ENCODE measurements around the gene RNF175.

Gene RNF175

GRCh38 chr4:153741541-153741940 is 18.3 kb downstream of the RNF175 start:
- no peak for DNase-seq

- DNase-seq, result no peak
Observed at GRCh38 chr4:153735906-153736461, 23.8 kb downstream of the RNF175 start.

- DNase-seq, result no peak
Observed at GRCh38 chr4:153733751-153734448, 25.9 kb downstream of the RNF175 start.

- no peak for DNase-seq
Observed at GRCh38 chr4:153731239-153731638, 28.6 kb downstream of the RNF175 start.

GRCh38 chr4:153729895-153730294 is 29.9 kb downstream of the RNF175 start:
- no peak for DNase-seq

- no peak for DNase-seq
Observed at GRCh38 chr4:153728660-153729059, 31.2 kb downstream of the RNF175 start.

GRCh38 chr4:153728151-153728550 is 31.7 kb downstream of the RNF175 start:
- DNase-seq, result no peak

- no peak for DNase-seq
Observed at GRCh38 chr4:153725831-153726154, 34.0 kb downstream of the RNF175 start.

- no peak for DNase-seq
Observed at GRCh38 chr4:153725136-153725830, 34.5 kb downstream of the RNF175 start.

GRCh38 chr4:153724606-153725005 is 35.2 kb downstream of the RNF175 start:
- no peak for DNase-seq

- no peak for DNase-seq
Observed at GRCh38 chr4:153722036-153722435, 37.8 kb downstream of the RNF175 start.

- DNase-seq, result no peak
Observed at GRCh38 chr4:153713866-153714646, 45.8 kb downstream of the RNF175 start.

GRCh38 chr4:153710681-153711080 is 49.1 kb downstream of the RNF175 start:
- DNase-seq, result no peak

GRCh38 chr4:153706519-153706918 is 53.3 kb downstream of the RNF175 start:
- no peak for DNase-seq

- DNase-seq, result no peak
Observed at GRCh38 chr4:153705743-153706468, 53.9 kb downstream of the RNF175 start.

GRCh38 chr4:153704522-153704921 is 55.3 kb downstream of the RNF175 start:
- DNase-seq, result no peak

- no peak for DNase-seq
Observed at GRCh38 chr4:153684971-153685371, 74.9 kb downstream of the RNF175 start.

- DNase-seq, result no peak
Observed at GRCh38 chr4:153684182-153684970, 75.4 kb downstream of the RNF175 start, which contains the start of gene TLR2. Gene TLR2 (plus strand): TSS chr4:153684280. CDS start chr4:153702908, 18,628 bp downstream.

GRCh38 chr4:153683763-153684181 is 76.1 kb downstream of the RNF175 start:
- no peak for DNase-seq

GRCh38 chr4:153679486-153679885 is 80.3 kb downstream of the RNF175 start:
- DNase-seq, result no peak

- DNase-seq, result no peak
Observed at GRCh38 chr4:153676984-153677383, 82.8 kb downstream of the RNF175 start.

GRCh38 chr4:153676486-153676885 is 83.3 kb downstream of the RNF175 start:
- DNase-seq, result no peak
